Neuronal stem cell (in vitro differentiated cells): ENCODE data around the gene NSD2.

Experiments
- DNase-seq: peaks from one replicate; pipeline ENCODE4 v3.0.0-alpha.2; 2013; ENCODE audit warnings: low spot score
- H2AFZ ChIP-seq: one replicate; pipeline ENCODE4 v1.6.1; 2013; ENCODE audit warnings: mild to moderate bottlenecking, low read length, inconsistent platforms
- H2AK5ac ChIP-seq: 2 replicates; pipeline ENCODE4 v1.6.1; 2013; ENCODE audit warnings: low read depth, mild to moderate bottlenecking, inconsistent platforms, low read length, moderate library complexity, mixed read lengths
- H2BK120ac ChIP-seq: 2 replicates; pipeline ENCODE4 v1.6.1; 2013; ENCODE audit warnings: low read depth, mild to moderate bottlenecking, inconsistent platforms, low read length, moderate library complexity, mixed read lengths
- H2BK12ac ChIP-seq: one replicate; pipeline ENCODE4 v1.6.1; 2013; ENCODE audit warnings: low read length, inconsistent platforms
- H2BK15ac ChIP-seq: 2 replicates; pipeline ENCODE4 v1.6.1; 2013; ENCODE audit warnings: mild to moderate bottlenecking, low read length, inconsistent platforms, mixed read lengths
- H2BK5ac ChIP-seq: one replicate; pipeline ENCODE4 v1.6.1; 2013; ENCODE audit warnings: inconsistent platforms, mild to moderate bottlenecking, low read length, moderate library complexity
- H3K14ac ChIP-seq: one replicate; pipeline ENCODE4 v1.6.1; 2013; ENCODE audit warnings: low read length, inconsistent platforms
- H3K18ac ChIP-seq: 2 replicates; pipeline ENCODE4 v1.6.1; 2013; ENCODE audit warnings: low read length, inconsistent platforms
- H3K23ac ChIP-seq: 2 replicates; pipeline ENCODE4 v1.6.1; 2013; ENCODE audit warnings: low read depth, mild to moderate bottlenecking, mixed read lengths, low read length, inconsistent platforms; ENCODE audit not compliant: poor library complexity
- H3K27ac ChIP-seq: replicated peaks from 3 replicates; pipeline ENCODE4 v1.5.1; 2013; ENCODE audit warnings: low read length, inconsistent platforms
- H3K27me3 ChIP-seq, 3 experiments: 2 replicates each; pipeline ENCODE4 v1.6.1; 2013; ENCODE audit warnings: low read length in 3 of 3, mild to moderate bottlenecking in 2 of 3, inconsistent platforms in 1 of 3, low read depth in 1 of 3, mixed read lengths in 1 of 3, moderate library complexity in 1 of 3; ENCODE audit not compliant: control insufficient read depth in 3 of 3, insufficient read depth in 3 of 3
- H3K36me3 ChIP-seq, 2 donors: replicated peaks in 1 of 2; 2 replicates each; pipeline ENCODE4 v1.6.1; 2013; ENCODE audit warnings: low read length in 2 of 2; ENCODE audit not compliant: control insufficient read depth in 2 of 2, insufficient read depth in 2 of 2
- H3K4ac ChIP-seq: 2 replicates; pipeline ENCODE4 v1.6.1; 2013; ENCODE audit warnings: inconsistent platforms, mild to moderate bottlenecking, low read length, moderate library complexity
- H3K4me1 ChIP-seq, 2 donors: 1 replicate in 1 of 2; 2 replicates in 1 of 2; pipeline ENCODE4 v1.6.1; 2013; ENCODE audit warnings: low read length in 2 of 2, low read depth in 1 of 2; ENCODE audit not compliant: control insufficient read depth in 2 of 2, insufficient read depth in 1 of 2
- H3K4me2 ChIP-seq: one replicate; pipeline ENCODE4 v1.6.1; 2013; ENCODE audit warnings: mild to moderate bottlenecking, low read length, inconsistent platforms; ENCODE audit not compliant: insufficient read depth, poor library complexity, severe bottlenecking
- H3K4me3 ChIP-seq, 2 donors: 2 replicates each; pipeline ENCODE4 v1.5.1; 2013; ENCODE audit warnings: low read length in 2 of 2, mild to moderate bottlenecking in 2 of 2, inconsistent platforms in 1 of 2, moderate library complexity in 1 of 2
- H3K79me1 ChIP-seq: one replicate; pipeline ENCODE4 v1.6.1; 2013; ENCODE audit warnings: low read depth, mild to moderate bottlenecking, inconsistent platforms, low read length, moderate library complexity
- H3K9ac ChIP-seq: one replicate; pipeline ENCODE4 v1.6.1; 2013; ENCODE audit warnings: mild to moderate bottlenecking, low read depth, low read length, inconsistent platforms; ENCODE audit not compliant: poor library complexity
- H3K9me3 ChIP-seq, 2 donors: replicated peaks in 1 of 2; 2 replicates each; pipeline versions ENCODE3 to v1.6.1; 2013; ENCODE audit warnings: low read length in 2 of 2, mild to moderate bottlenecking in 2 of 2, inconsistent platforms in 1 of 2, low read depth in 1 of 2, mixed read lengths in 1 of 2, moderate library complexity in 1 of 2; ENCODE audit not compliant: control insufficient read depth in 2 of 2, insufficient read depth in 1 of 2
- H4K8ac ChIP-seq: one replicate; pipeline ENCODE4 v1.6.1; 2013; ENCODE audit warnings: low read depth, mild to moderate bottlenecking, inconsistent platforms, low read length, moderate library complexity
- H4K91ac ChIP-seq: one replicate; pipeline ENCODE4 v1.6.1; 2013; ENCODE audit warnings: low read length, low read depth, mild to moderate bottlenecking, inconsistent platforms; ENCODE audit not compliant: poor library complexity
- WGBS, 2 donors: extraction: QIAGEN DNeasy Blood & Tissue Kit; methylation state at CpG; one replicate each; pipeline ENCODE4 v1.1.7; 2013; ENCODE audit warnings: missing lambda C conversion rate in 2 of 2, mixed read lengths in 1 of 2; ENCODE audit not compliant: insufficient read length in 2 of 2, insufficient replicate concordance in 1 of 2; ENCODE audit errors: extremely low coverage in 2 of 2; 5-methylcytosine and 5-hydroxymethylcytosine counted together

The NSD2 gene

DNA sequence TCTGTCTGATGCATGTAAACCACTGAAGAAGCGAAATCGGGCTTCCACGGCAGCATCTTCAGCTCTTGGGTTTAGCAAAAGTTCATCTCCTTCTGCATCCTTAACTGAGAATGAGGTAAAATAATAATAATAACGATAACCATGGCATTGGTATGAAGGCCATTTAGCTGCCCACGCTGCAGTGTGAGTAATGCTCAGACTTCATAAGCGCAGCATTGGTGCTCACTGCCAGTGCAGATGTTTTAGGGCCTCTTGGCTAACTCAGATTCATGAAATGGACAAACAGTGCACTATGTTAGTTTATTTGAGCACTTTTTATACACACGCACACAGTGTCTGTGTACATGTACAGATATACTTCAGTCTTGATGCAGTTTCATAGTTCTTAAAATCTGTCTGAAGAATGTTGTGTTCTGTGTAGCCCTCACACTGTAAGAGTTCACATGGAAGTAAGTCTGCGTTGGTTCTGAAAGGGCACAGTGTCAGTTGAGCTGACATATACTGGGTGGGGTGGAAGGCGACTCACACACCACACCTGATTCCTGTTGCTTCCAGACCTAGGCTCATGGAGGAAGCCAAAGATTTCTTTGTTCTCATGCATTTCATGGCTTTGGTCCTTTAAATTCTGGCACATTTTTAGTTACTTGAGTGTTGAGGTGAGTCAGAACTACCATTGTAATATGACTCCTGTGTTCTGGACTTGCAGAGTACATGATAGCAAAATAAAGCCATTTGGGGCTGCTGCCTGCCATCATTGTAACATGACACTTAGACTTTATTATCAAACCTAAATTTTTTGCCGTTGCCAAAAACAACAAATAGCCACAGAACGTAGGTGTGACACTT is 68.7 kb downstream of the NSD2 start:
- no CpG with 5 or more reads among the region's 11 CpGs for WGBS, 2 donors

DNA sequence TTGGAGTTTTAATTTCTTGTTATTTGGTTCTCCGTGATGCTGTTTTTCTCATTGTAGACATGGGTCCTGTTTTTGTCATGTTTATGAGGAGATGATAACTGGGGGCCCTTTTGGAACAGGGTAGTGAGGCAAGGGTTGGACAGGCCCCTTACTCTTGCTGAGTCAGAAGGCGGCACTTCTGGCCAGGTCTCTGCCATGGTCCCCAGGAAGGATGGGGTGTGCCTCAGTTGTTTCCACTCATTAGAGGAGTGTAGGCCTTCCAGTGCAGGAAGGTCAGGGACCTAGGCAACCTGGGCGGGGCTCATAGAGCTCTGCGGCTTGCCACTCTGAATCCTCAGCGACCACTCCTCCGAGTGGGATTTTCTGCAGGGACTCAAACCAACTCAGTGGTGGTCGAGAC is 69.4 kb downstream of the NSD2 start:
- H3K27me3 ChIP-seq, result no peaks in the 10 kb centered on the region
- H2BK120ac ChIP-seq, result no peak overlapping the region
- H3K36me3 ChIP-seq, result peaks cover 42 to 98% of the 10 kb centered on the region in 2 donors
- no peak overlapping the region for H2BK15ac ChIP-seq
- H3K14ac ChIP-seq, result no peak overlapping the region
- no peak overlapping the region for H3K18ac ChIP-seq
- H2BK12ac ChIP-seq, result no peak overlapping the region
- H3K4me1 ChIP-seq, result peaks cover 0 to 5% of the 10 kb centered on the region in 2 donors
- no peak overlapping the region for H3K27ac ChIP-seq
- no peak overlapping the region for H2BK5ac ChIP-seq
- peaks cover 4% of the 10 kb centered on the region for H3K79me1 ChIP-seq
- no peak for DNase-seq
- H3K4me3 ChIP-seq, result no peak overlapping the region
- H3K4ac ChIP-seq, result no peak overlapping the region
- H2AFZ ChIP-seq, result no peak overlapping the region
- H4K91ac ChIP-seq, result no peak overlapping the region
- H3K9me3 ChIP-seq, result no peaks in the 10 kb centered on the region
- no CpG with 5 or more reads among the region's 7 CpGs for WGBS, 2 donors
- H3K23ac ChIP-seq, result no peak overlapping the region
- no peak overlapping the region for H3K4me2 ChIP-seq
- no peak overlapping the region for H4K8ac ChIP-seq
- H3K9ac ChIP-seq, result no peak overlapping the region
- H2AK5ac ChIP-seq, result no peak overlapping the region

More for the DNA sequence above, 68.7 kb downstream of the NSD2 start:
- no peak overlapping the region for H2BK12ac ChIP-seq
- H3K4ac ChIP-seq, result no peak overlapping the region
- no peak overlapping the region for H2BK5ac ChIP-seq
- no peak overlapping the region for H2AK5ac ChIP-seq
- no peak overlapping the region for H3K14ac ChIP-seq
- no peak overlapping the region for H2AFZ ChIP-seq
- no peak overlapping the region for H3K4me3 ChIP-seq
- no peak overlapping the region for H3K27ac ChIP-seq
- H3K9me3 ChIP-seq, result no peaks in the 10 kb centered on the region
- no peaks in the 10 kb centered on the region for H3K27me3 ChIP-seq
- H3K18ac ChIP-seq, result no peak overlapping the region
- no peak overlapping the region for H2BK120ac ChIP-seq
- no peak overlapping the region for H3K4me2 ChIP-seq
- H3K79me1 ChIP-seq, result peaks cover 4% of the 10 kb centered on the region
- H3K4me1 ChIP-seq, result no peaks in the 10 kb centered on the region
- no peak overlapping the region for H3K9ac ChIP-seq
- H4K8ac ChIP-seq, result no peak overlapping the region
- peaks cover 46 to 98% of the 10 kb centered on the region in 2 donors for H3K36me3 ChIP-seq
- H3K23ac ChIP-seq, result no peak overlapping the region
- no peak for DNase-seq
- no peak overlapping the region for H2BK15ac ChIP-seq
- no peak overlapping the region for H4K91ac ChIP-seq

DNA sequence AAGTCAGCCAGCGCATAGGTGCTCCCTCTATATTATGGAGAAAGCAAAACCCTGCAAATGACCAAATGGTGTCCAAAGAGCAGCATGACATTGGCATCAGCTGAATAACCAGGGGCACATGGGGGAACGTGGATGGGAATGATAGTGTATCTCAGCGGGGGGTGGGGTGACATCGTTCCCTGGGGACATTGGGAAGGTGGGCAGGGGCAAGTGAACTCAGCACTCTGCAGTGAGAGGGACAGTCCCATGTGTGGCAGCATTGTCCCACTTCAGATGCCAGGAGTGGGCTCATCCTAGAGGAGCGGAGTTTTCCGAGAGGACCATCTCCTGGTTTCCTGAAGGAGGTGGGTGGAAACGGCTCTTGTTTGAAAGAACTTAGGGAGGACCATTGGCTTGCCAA is 72.7 kb downstream of the NSD2 start:
- Histone ChIP-seq H3K4me3 (no peak overlapping the region), H3K14ac (no peak overlapping the region), H3K9ac (no peak overlapping the region), H4K8ac (no peak overlapping the region), H3K9me3 (no peaks in the 10 kb centered on the region), H2BK12ac (no peak overlapping the region), H2AK5ac (no peak overlapping the region), H2BK120ac (no peak overlapping the region), H2BK5ac (no peak overlapping the region), H3K4ac (no peak overlapping the region), H3K79me1 (peaks cover 10% of the 10 kb centered on the region), H2AFZ (no peak overlapping the region), H3K27me3 (no peaks in the 10 kb centered on the region), H3K4me1 (peaks cover 0 to 7% of the 10 kb centered on the region in 2 donors), H3K23ac (no peak overlapping the region), H3K18ac (no peak overlapping the region), H3K36me3 (peaks cover 49 to 100% of the 10 kb centered on the region in 2 donors), H2BK15ac (no peak overlapping the region), H4K91ac (no peak overlapping the region), H3K4me2 (no peak overlapping the region), H3K27ac (no peak overlapping the region)
- DNase-seq, result no peak
- no CpG with 5 or more reads among the region's 7 CpGs for WGBS, 2 donors

DNA sequence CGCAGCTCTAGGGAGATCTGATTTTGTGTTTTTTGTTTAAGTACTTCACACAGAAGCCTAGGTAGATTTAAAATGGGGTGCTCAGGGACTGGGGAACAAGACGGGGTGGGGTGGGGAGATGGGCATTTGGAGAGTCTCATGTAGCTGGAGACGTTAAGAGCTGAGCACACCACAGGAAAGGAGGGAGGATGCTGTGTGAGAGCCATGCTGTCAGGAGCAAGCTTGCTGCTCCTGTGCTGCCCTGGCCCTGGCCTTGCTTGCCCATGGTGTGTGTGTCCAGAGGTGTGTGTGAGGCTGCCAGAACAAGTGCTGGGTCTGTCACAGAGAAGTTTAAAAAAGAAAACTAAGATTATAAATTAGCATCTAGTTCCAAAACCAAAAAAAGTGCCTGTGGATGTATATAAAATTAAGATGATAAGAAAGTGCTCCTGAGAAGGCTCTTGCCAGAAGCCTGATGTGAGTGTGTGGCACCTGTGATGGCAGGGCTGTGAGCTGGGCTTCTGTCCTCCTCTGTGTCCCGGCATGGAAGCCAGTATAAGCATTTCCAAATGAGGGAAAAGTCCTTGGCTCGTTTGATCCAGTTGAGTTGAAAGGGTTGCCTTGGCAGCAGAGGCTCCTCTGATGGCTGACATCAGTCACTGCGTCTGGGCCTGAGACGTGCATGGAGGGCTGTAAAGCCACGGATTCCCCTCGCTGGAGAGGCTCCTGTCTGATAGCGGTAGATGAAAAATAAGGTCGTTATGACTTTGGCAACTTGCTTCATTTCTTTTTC is 74.1 kb downstream of the NSD2 start:
- Histone ChIP-seq H3K14ac (no peak overlapping the region), H3K23ac (no peak overlapping the region), H3K36me3 (peaks cover 47 to 99% of the 10 kb centered on the region in 2 donors), H3K4ac (no peak overlapping the region), H3K18ac (no peak overlapping the region), H3K4me3 (no peak overlapping the region), H2AFZ (no peak overlapping the region), H4K8ac (no peak overlapping the region), H2BK5ac (no peak overlapping the region), H2BK12ac (no peak overlapping the region), H2BK15ac (no peak overlapping the region), H4K91ac (no peak overlapping the region), H3K4me2 (no peak overlapping the region), H3K9me3 (no peaks in the 10 kb centered on the region), H3K27me3 (no peaks in the 10 kb centered on the region), H3K27ac (no peak overlapping the region), H3K79me1 (peaks cover 10% of the 10 kb centered on the region), H2AK5ac (no peak overlapping the region), H3K4me1 (peaks cover 0 to 7% of the 10 kb centered on the region in 2 donors), H2BK120ac (no peak overlapping the region), H3K9ac (no peak overlapping the region)
- WGBS, 2 donors, result no CpG with 5 or more reads among the region's 11 CpGs
- DNase-seq, result no peak
